Activated CD8-positive, alpha-beta memory T cell treated with anti-CD3 and anti-CD28 coated beads, Interleukin-2, amount 50 U/mL, for 48 hours (primary cell): ENCODE data around the gene KLF3.

Experiments used
- DNase-seq: peaks from one replicate; pipeline ENCODE4 v3.0.0-alpha.2; 2020

The KLF3 gene

DNA sequence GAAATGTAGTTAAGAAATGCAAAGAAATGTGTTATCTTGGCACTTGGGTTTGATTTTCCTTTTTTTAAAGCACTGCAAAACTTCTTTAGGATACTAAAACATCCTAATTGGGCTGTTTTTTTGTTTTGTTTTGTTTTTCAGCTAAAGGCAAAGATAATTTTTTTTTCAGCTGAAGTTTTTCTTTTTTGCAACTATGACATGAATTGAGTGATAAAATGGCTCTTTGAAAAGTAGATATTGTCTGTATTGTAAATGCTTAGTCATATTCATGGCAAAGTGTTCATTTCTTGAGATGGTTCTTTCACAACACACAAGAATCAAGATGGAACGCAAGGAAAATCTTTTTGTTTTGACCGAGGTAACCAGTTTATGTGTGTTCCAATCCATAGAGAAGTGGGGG, 35.1 kb downstream of the KLF3 start:
- DNase-seq = no peak

DNA sequence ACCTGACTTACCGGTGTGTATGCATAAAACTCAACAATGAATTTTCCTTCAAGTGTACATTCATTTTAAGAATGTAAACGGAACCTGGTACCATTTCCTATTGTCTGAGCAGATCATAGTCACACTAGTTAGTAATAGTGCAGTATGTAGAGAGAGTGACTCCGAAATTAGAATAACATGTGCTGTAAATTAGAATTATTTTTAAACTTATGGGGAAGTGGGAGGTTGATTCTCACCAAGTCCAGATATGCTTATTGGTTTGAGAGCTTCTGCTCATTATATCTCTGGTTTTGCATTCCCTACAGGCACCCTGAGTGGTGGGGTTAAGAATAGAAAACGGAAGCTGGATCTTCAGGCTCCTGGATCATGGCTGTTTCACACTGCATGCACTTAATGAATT, 39.6 kb downstream of the KLF3 start:
- DNase-seq = no peak

DNA sequence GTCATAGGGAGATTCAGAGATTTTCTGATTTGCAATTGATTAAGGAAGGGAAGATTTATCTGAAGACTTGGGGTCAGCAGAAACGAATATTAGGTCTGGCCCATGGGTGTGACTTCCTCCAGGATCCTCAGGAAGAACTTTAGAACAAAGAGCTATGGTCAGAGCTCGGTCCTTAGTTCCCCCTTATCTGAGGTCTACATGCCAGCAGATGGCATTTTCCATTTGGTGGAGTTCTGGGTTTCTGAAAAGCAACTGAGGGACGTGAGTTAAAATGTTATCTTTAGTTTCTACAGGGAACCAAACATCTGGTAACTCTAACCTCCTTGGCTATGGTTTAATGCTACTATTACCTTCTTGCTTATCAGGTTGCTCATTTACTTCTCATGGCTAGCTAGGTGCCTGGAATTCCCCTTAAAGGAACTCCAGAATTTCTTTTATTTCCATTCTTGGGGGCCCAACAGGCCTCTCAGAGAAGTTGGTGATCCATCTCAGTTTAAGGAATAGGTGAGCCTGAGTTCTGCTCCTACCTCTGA, 40.7 kb downstream of the KLF3 start:
- no peak for DNase-seq

DNA sequence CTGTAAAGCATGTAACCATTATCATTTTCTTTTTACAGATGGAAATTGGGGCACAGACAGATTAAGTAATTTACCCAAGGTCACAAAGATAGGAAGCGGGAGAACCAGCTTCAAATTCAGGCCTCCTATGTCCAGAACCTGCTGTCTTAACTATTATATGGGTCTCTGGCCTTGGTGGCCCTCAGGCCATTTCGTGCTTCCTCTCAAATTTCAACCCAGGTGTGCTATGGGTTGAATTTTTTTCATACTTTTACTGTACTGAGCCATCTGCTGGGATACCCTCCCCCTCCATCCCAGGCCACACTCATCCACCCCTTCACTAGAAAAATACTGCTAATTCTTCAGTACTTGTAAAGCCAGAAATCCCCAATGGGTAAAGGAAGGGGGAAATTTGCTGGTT, 42.3 kb downstream of the KLF3 start:
- no peak for DNase-seq

DNA sequence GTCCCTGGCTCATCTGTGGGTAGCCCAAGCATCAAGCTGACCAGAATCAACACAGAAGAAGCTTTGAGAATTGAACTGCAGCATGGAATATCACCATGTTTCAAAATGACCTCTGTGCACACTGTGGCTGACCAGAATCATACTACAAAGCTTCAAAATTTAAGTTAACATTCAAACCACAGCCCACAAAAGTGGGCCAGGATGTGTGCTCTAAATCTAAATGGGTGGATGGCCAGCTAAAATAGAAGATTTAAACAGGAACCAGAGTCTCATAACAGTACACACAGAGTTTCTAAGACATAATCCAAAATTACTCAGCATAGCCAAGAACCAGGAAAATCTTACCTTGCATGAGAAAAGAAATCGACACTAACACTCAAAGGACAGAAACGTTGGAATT, 46.1 kb downstream of the KLF3 start:
- DNase-seq = no peak

DNA sequence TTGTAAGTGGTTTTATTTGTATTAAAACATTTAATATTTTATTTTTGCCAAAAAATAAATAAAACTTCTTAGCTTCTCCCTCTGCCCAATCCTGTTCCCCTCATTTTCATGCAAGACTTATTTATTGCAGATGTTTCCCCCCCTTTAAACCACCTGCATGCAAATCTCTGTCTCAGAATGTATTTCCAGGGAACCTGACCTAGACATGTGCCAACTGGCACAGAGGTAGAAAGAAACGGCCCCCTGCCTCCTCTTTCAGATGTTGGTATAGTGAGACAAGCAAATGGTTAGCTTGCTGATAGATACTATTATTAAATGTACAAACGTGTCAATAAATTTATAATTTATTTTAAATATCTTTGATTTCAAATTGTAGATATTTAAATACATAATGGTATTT, 47.1 kb downstream of the KLF3 start:
- no peak for DNase-seq

DNA sequence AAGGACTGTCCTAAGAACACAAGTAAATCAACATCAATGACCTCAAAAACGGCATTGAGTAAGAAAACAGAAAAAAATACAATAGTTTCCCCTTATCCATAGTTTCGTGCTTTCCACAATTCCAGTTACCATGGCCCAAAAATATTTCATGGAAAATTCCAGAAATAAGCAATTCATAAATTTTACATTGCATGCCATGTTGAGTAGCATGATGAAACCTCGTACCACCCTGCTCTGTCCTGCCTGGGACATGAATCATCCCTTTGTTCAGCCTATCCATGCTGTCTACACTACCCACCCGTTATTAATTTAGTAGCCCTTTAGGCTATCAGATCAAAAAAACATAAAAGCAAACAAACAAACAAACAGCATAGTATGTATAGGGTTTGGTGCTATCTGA, 51.1 kb downstream of the KLF3 start:
- DNase-seq = no peak

DNA sequence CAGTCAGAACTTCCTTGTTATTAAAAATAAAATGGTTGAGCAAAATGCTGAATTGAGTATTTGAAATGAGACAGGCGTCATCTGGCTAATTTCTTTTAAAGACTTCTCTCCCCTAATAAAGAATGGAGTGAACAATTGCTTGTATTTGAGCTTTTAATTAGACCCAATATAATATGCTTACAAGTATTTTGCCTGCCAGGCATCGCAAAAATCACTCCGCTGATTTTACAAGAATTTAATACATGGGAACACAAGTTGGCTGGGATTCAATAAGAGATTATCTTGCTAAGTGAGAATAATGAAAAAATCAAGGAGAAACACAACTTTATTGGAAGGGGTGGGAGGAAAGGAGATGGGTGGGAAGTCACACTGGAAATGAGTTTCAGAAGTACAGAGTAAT, 52.3 kb downstream of the KLF3 start:
- DNase-seq = no peak

DNA sequence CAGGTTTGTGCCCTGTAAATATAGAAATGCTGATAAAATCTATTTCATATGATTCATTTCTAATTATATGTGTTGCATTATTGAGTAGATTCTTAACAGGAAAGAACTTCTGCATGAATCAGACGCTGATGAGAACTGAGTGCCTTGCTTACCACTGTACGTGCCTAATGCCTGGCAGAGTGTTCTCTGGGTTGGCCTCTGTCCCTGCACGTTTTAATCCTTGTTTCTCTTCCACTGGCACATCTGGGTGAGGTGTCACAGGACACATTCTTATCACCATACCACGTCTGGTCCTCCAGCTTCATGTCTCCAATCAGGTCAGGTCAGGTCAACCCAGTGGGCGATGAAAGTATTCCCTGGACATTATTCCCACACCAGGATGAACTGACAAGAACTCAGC, 53.6 kb downstream of the KLF3 start:
- no peak for DNase-seq

DNA sequence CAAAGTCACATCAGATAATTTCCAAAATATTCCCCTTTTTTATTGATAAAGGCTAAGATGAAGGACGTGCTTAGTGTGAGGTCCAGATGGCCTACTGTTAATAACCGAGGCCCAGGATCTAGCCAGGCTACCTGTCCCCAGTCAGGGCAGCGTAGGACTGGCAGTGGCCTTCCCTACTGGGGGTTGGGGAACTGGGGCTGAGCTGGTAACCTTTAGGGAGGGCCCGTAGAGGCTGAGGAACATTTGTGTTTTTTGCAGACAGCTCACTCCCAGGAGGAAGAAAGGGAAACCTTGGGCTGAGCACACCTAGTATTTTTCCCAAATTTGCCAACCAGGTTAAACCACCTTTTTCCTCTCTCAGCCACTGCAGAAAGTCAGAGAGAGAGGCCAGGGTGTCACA, 59.1 kb downstream of the KLF3 start:
- no peak for DNase-seq

DNA sequence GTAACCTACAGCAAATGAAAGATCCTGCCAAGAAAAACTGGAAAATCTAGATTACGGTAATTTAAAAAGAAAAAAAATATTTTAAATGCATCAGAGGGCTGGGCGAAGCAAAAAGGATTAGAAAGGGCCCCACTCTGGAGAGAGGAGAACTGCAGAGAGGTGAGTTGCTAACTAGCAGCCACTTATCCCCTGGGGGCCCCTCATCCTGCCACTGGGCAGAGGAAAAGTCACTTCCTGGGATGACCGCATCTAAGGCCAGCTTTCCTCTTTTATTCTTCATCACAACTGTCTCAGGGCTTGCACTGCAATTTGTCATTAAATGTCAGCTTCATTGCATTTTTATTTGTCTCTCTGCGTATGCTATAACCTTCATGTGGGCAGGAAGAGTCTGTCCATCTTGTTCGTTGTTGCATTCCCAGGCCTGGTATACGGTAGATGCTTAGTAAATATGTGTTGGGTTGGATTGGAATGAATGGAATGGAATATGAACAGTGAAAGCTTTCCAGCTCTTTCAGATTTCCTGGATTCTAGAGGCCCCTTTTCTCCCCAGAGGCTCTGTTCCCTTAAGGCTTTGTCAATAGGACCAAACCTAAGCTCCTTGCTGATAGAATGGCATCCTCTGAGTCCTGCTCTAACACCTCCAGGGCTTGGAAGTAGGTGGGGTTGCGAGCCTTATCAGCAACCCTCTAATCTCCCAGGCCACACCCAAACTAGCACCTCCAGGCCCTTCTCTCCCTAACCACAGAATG, 59.9 kb downstream of the KLF3 start:
- DNase-seq = no peak

DNA sequence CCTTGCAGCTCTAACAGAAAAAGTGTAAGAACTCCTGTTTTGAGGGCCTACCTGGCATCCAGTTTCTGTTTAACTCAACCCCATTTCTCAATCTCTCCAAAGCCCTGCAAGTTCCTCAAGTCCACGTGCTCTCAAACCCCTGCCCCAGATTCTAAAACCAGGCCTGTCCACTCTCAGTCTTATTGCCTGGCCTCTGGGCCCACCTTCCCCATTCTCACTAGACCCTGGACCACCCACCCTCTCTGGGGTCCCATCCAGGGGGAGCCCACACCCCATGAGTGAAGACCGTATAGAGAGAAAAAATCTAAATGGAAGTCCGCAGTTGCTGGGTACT, 60.4 kb downstream of the KLF3 start:
- no peak for DNase-seq

DNA sequence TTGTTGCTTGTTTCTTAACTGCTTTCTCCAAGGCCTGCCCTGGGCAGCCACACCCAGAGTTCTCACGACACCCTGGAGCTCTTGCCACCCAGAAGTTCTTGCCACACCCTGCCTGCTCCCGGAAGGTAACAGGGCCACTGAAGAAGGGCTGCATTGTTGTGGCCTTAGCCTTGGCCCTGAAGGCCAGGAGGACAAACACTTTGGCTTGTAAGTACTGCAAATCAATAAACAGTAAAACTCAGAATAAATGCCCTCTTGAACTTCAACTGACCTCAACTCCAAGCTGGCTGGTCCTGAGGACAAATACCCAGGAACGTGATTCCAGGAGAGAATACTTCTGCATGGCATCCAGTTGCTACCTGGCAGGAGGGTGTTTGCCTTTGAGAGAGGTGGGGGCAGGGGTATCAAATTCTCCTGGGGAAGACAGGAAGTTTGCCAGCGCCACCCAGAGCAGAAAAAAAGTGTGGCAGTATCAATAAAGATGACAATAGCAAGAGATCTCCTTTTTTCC, 64.7 kb downstream of the KLF3 start:
- DNase-seq = no peak

DNA sequence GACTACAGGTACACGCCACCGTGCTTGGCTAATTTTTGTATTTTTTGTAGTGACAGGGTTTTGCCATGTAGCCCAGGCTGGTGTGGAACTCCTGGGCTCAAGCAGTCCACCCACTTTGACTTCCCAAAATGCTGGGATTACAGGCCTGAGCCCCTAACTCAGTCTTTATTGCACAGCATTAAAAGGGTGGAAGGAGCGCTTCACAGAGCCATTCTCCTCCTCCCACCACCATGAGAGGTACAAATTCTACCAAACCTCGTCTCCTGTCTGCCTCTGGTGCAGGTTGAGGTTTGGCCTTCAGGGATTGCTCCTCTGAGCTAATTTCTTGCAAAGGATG, 66.5 kb downstream of the KLF3 start:
- DNase-seq = no peak

DNA sequence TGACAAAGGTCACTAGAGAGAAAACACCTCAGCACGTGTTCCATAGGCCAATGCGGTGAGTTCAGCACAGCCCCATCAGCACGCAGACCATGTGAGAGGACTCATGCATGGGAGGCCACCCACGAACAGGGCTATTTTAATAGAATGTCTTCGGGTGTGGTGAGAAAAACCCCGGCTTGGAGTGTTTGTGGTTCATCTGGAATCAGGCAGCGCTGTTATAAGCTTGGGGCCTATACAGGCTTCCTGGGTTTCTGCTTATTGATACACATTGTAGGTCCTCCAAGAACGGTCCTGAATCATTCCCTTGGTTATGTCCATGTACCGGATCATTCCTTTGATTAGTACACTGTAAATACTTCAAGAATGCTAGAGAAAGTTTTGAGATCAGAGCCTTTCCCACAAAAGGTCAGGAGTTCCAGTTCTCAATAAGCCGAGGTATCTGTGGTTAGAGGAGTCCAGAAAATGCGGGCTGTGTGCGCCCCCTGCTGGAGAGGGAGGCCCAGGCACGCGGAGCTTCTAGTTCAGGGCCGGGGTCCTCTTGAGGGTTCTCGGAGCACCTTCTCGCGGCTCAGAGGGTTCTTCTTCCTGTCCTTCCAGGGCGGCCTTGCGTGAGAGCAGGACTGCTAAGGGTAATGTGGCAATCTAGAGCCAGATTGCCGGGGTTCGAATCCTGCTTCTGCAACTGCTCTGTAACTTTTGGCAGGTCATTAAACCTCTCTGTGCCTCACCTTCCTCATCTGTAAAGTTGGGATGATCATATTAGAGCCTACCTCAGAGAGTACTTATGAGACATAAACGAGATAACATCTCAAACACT, 67.0 kb downstream of the KLF3 start:
- DNase-seq = peak; percentile 97

DNA sequence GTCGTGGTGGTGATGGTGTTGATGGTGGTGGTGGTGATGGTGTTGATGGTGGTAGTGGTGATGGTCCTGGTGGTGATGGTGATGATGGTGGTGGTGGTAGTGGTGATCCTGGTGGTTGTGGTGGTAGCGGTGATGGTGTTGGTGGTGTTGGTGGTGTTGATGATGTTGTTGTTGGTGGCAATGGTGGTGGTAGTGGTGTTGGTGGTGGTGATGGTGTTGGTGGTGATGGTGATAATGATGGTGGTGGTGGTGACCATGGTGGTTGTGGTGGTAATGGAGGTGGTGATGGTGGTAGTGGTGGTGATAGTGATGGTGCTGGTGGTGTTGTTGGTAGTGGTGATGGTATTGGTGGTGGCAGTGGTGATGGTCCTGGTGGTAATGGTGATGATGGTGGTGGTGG, 69.7 kb downstream of the KLF3 start:
- DNase-seq = no peak

DNA sequence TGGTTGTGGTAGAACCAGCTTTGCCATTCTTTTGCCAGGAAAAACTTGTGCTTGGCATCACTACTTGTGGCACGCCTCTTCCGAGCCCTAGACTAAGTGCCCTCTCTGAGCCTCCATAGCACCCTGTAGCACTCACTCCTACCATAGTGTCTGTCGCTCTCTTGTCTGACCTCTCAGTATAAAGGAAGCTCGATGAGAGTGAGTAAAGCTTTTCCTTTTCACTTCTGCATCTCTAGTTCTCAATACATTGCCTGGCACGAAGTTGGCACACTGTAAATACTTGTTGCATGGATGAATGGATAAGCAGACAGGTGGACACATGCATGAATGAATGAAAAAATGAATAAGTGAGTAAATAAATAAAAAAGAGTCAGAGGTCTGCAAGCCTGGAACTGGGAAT, 70.4 kb downstream of the KLF3 start:
- DNase-seq = no peak

DNA sequence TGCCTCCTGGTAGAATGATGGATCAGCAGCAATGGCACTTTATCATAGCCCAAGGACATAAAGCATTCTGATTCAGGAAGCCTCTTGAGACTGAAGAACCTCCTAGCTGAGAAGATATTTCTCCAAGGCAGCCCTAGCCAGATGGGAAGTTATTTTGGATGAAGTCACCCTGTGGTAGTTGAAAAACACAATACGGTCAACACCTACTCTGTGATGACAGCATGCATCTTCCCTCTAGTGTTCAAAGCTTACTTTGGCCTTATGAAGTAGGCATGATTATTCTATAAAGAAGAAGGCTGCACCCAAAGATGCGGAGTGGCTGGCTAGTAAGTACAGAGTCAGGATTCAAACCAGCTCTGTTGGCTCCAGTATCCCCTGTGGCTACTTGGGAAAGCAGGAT, 70.9 kb downstream of the KLF3 start:
- no peak for DNase-seq

DNA sequence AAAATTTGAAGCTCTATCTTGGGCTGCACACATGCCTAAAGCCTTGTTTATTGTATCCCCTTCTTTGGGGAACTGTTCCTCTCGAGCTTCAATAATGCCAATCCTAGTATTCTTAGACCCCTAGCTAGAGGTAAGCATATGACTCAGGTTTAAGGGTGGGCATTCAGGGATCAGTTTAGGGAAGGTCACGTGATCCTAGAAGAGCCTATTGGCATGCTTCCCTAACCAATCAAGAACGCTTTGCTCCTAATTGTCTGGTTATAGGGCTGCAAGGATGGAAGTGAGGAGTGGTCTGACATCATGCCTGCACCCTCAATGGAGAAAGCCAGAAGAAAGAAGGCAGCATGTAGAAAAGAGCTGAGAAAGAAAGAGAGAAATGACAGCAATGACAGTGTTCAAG, 71.9 kb downstream of the KLF3 start:
- DNase-seq = no peak

DNA sequence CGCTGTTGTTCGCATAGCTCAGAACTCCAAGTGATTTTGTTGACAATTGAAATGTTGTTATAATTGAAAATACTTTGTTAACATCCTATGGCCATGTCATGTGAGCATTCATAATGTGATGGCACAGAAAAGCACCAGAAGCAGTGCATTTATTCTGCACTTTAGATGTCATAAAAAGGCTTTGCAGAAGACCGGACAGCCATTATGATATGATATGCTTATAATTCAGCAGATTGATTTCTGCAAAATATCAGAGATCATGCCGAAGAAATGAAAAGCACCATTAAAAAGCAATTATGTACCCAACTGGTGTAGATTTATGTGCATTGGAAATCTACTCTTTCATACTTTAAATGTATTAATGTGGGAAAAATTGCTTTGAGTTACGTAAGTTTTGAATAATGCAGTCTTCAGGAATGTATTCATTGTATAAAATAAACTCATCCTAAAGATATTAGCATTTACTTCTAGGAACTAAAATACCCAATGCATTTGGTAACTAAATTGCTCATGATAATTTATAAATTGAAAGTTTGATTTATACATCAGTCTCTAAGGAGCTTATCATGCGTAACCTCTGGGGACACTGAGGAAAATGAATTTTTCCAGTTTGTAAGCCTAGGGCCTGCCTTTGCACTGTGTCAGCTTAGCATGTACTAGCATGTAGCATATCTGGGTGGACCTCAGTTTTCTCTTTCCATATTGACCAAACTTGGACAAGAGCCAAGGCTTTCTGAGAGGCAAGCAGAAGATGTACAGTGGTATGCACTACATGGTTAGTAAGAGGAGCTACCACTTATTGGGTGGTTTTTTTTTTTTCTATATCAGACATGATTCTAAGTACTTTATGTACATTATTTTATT, 75.2 kb downstream of the KLF3 start:
- DNase-seq = no peak

DNA sequence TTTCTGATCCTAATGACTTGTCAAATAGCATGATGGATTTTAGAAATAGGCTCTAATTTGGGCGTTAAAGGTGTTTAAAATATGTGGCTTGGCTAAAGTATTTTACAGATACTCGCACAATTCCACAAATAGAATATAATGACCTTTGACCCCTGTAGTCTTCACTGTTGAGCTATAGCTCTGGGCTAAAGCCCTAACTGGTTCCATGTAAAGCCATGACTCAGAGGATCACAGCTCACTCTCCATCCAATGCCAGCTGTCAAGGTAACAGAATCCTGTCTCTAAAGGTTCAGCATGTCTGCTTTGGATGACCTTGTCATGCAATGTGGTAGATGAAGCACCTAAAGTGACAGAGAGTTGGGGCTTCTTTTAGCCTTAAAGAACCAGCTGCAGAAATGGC, 76.3 kb downstream of the KLF3 start:
- DNase-seq = no peak

DNA sequence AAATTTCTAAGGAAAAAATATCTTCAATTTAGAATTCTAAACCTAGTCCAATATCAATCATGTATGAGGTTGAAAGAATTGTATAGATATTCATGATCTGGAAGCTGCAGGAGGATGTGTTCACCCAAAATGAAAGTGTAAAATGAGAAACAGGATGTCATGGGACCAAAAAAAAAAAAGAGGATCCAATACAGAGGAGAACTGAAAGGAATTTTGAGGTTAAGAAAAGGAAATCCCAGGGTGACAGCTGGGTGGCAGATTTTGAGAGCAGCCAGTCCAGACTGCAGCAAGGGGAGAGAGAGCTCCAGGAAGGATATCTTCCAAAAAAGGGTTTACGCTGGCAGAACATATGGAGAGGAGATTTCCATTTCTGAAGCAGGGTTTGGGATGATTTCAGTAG, 79.9 kb downstream of the KLF3 start:
- no peak for DNase-seq

DNA sequence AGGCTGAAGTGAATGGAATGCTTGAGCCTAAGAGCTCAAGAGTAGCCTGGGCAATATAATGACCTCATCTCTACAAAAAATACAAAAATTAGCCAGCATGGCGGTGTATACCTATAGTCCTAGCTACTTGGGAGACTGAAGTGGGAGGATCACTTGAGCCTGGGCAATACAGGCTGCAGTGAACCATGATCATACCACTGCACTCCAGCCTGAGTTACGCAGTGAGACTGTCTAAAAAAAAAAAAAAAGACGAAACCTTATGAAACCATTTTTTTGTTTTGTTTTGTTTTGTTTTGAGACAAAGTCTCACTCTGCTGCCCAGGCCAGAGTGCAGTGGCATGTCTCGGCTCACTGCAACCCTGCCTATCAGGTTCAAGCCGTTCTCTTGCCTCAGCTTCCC, 81.9 kb downstream of the KLF3 start:
- no peak for DNase-seq

DNA sequence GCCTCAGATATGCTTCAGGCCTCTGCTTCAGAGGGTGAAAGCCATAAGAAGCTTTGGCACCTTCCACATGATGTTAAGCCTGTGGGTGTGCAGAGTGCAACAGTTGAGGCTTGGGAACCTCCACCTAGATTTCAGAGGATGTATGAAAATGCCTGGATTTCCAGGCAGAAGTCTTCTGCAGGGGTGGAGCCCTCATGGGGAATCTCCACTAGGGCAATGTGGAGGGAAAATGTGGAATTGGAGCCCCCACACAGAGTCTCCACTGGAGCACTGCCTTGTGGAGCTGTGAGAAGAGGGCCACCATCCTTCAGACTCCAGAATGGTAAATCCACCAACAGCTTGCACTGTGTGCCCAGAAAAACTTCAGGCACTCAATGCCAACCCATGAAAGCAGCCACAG, 83.6 kb downstream of the KLF3 start:
- DNase-seq = no peak
